ENCODE results near the gene DAB2. TPM values are rescaled to one million over a fixed set of nuclear protein-coding genes. Genes with fewer than 3 reads are reported as not detected.

DAB2 gene
- total RNA-seq, 1 donor from 2014 or later = 164 TPM

- H3K4me3 ChIP-seq = no peak overlapping the region
- H3K27ac ChIP-seq = no peak overlapping the region
- H3K9me3 ChIP-seq = no peaks in the 10 kb centered on the region
- ATAC-seq = no peak
- no peaks in the 10 kb centered on the region for H3K27me3 ChIP-seq (ENCODE audit: low read depth)
- no peaks in the 10 kb centered on the region for H3K36me3 ChIP-seq
- TF ChIP-seq CTCF (IDR thresholded peaks at IDR 0.05) = no peak
- H3K4me1 ChIP-seq = no peaks in the 10 kb centered on the region
- DNase-seq = no peak
- intact Hi-C loops (cut with DNase I) = no loop called here
Measured at GRCh38 chr5:39452846-39453245, 28.1 kb upstream of the DAB2 start.

- no peak overlapping the region for H3K4me3 ChIP-seq
- no peaks in the 10 kb centered on the region for H3K36me3 ChIP-seq
- H3K9me3 ChIP-seq = no peaks in the 10 kb centered on the region
- no peak for TF ChIP-seq CTCF (IDR thresholded peaks at IDR 0.05)
- H3K27me3 ChIP-seq (ENCODE audit: low read depth) = no peaks in the 10 kb centered on the region
- H3K27ac ChIP-seq = no peak overlapping the region
- H3K4me1 ChIP-seq = no peaks in the 10 kb centered on the region
- ATAC-seq = no peak
- no peak for DNase-seq
- intact Hi-C loops (cut with DNase I) = no loop called here
Measured at GRCh38 chr5:39451276-39451941, 26.6 kb upstream of the DAB2 start.

- no peaks in the 10 kb centered on the region for H3K9me3 ChIP-seq
- no peak for TF ChIP-seq CTCF (IDR thresholded peaks at IDR 0.05)
- no peaks in the 10 kb centered on the region for H3K36me3 ChIP-seq
- H3K4me3 ChIP-seq = no peak overlapping the region
- H3K27ac ChIP-seq = no peak overlapping the region
- intact Hi-C loops (cut with DNase I) = no loop called here
- H3K27me3 ChIP-seq (ENCODE audit: low read depth) = no peaks in the 10 kb centered on the region
- DNase-seq (no peak), ATAC-seq (no peak)
- H3K4me1 ChIP-seq = no peaks in the 10 kb centered on the region
Measured at GRCh38 chr5:39450487-39450886, 25.7 kb upstream of the DAB2 start.

- H3K4me1 ChIP-seq = no peaks in the 10 kb centered on the region
- DNase-seq (no peak), ATAC-seq (no peak)
- intact Hi-C loops (cut with DNase I) = no loop called here
- no peak for TF ChIP-seq CTCF (IDR thresholded peaks at IDR 0.05)
- H3K27ac ChIP-seq = no peak overlapping the region
- H3K27me3 ChIP-seq (ENCODE audit: low read depth) = no peaks in the 10 kb centered on the region
- no peaks in the 10 kb centered on the region for H3K9me3 ChIP-seq
- no peaks in the 10 kb centered on the region for H3K36me3 ChIP-seq
- no peak overlapping the region for H3K4me3 ChIP-seq
Measured at GRCh38 chr5:39449591-39449990, 24.8 kb upstream of the DAB2 start.

- Histone ChIP-seq H3K4me1 (no peaks in the 10 kb centered on the region), H3K27ac (no peak overlapping the region), H3K36me3 (no peaks in the 10 kb centered on the region), H3K4me3 (no peak overlapping the region), H3K9me3 (no peaks in the 10 kb centered on the region), H3K27me3 (ENCODE audit: low read depth) (no peaks in the 10 kb centered on the region)
- DNase-seq (no peak), ATAC-seq (no peak)
- no peak for TF ChIP-seq CTCF (IDR thresholded peaks at IDR 0.05)
- intact Hi-C loops (cut with DNase I) = no loop called here
Measured at GRCh38 chr5:39448506-39449128, 23.8 kb upstream of the DAB2 start.
